Suprapubic skin (tissue), 4 donors: Measurements from ENCODE around the gene SORCS2.

Source experiments
- EP300 ChIP-seq: sonication (generic); formaldehyde crosslinking; IDR thresholded peaks from one replicate; pipeline ENCODE4 v1.6.1; 2017; ENCODE audit warnings: antibody characterized with exemption
- POLR2A ChIP-seq, 2 donors: fragments of 450-650 bp; IDR thresholded peaks; one replicate each; pipeline ENCODE4 v1.6.1; 2017; ENCODE audit warnings: antibody characterized with exemption in 2 of 2, mild to moderate bottlenecking in 2 of 2, moderate library complexity in 2 of 2
- POLR2AphosphoS5 ChIP-seq, 3 donors: sonication (generic); formaldehyde crosslinking; IDR thresholded peaks; one replicate each; pipeline ENCODE4 v1.6.1; 2017; ENCODE audit warnings: antibody characterized with exemption in 3 of 3
- TF ChIP-seq, protein P1 (sequence below), 2 donors: fragments of 200-600 bp in 1 of 2; fragments of 450-650 bp in 1 of 2; sonication (generic) in 1 of 2; IDR thresholded peaks; one replicate each; pipeline ENCODE4 v1.5.1; 2016 to 2019; ENCODE audit warnings: antibody characterized with exemption in 2 of 2, mild to moderate bottlenecking in 1 of 2, moderate library complexity in 1 of 2

DNA sequence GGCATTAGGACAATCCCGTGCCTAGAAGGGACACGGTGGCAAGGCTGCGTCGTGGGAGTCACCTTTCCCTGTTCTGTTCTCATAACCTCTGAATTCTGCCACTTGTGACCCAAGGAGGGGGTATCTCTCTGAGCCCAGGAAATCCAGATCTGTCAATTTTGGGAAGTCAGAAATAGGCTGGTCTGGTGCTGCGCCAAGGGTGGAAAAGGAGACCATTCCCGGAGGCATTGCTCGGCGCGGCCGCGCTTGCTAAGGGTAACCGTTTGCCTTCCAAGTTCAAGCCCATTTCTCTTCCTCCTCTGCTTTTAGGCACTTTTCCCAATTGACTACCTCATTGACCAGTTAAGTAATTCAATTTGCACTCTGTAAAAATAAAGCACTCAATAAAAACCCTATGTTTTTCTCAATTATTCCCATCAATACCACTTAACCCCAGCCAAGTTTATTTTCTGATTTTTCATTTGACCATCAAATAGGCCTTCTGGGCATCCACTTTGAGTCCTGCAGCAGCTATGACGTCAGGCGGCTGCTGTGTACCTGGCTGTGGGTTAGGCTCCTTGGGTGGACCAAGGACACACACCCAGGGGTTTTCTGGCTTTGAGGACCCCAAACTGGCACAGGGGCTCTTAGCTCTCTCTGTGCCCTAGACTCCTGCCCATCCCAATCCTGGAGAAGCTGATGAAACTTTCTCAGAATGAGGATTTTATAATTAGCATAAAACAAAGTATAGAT lies 12.5 kb downstream of the SORCS2 start:
- TF ChIP-seq POLR2AphosphoS5 (IDR thresholded peaks at IDR 0.05) (no peak), POLR2A (IDR thresholded peaks at IDR 0.05) (no peak), EP300 (no peak)
- TF ChIP-seq, protein P1, sequence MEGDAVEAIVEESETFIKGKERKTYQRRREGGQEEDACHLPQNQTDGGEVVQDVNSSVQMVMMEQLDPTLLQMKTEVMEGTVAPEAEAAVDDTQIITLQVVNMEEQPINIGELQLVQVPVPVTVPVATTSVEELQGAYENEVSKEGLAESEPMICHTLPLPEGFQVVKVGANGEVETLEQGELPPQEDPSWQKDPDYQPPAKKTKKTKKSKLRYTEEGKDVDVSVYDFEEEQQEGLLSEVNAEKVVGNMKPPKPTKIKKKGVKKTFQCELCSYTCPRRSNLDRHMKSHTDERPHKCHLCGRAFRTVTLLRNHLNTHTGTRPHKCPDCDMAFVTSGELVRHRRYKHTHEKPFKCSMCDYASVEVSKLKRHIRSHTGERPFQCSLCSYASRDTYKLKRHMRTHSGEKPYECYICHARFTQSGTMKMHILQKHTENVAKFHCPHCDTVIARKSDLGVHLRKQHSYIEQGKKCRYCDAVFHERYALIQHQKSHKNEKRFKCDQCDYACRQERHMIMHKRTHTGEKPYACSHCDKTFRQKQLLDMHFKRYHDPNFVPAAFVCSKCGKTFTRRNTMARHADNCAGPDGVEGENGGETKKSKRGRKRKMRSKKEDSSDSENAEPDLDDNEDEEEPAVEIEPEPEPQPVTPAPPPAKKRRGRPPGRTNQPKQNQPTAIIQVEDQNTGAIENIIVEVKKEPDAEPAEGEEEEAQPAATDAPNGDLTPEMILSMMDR (IDR thresholded peaks at IDR 0.05) = no peak
